ENCODE measurements around the gene KCNQ5. TPM values are rescaled to one million over a fixed set of nuclear protein-coding genes. Genes with fewer than 3 reads are reported as not detected.

KCNQ5 gene
- total and polyA plus RNA-seq, 2 of the 8 experiments (the other 6 are each of a cell fraction or from before 2014, with no cell fraction given) = 0.83 to 1.2 TPM

- H2BK5ac ChIP-seq (ENCODE audit: low read depth, low read length) = no peak overlapping the region
- H3K79me2 ChIP-seq (ENCODE audit: control insufficient read depth in 1 of 2, insufficient read depth in 2 of 2, low read length in 2 of 2) = no peaks in the 10 kb centered on the region
- H2AFZ ChIP-seq (ENCODE audit: low read length) = no peak overlapping the region
- WGBS, 2 experiments (ENCODE audit: extremely low coverage in 1 of 2, insufficient coverage in 1 of 2, insufficient read length in 1 of 2, insufficient replicate concordance in 2 of 2, low coverage in 1 of 2, low lambda C conversion rate in 2 of 2, missing lambda C conversion rate in 1 of 2) = 87% methylated on average over 4 of the region's 4 CpGs; no CpG with 5 or more reads in 1 of the 2 experiments
- no peak overlapping the region for H4K91ac ChIP-seq (replicated peaks; ENCODE audit: insufficient read length, low read length)
- no peaks in the 10 kb centered on the region for H3K36me3 ChIP-seq (ENCODE audit: control insufficient read depth in 2 of 4, insufficient read depth in 4 of 4, low read length in 3 of 4)
- H3K4me1 ChIP-seq (replicated peaks in 1 of 4; ENCODE audit: control insufficient read depth in 3 of 4, insufficient read depth in 4 of 4, low read length in 3 of 4) = no peaks in the 10 kb centered on the region
- no peak overlapping the region for H3K9ac ChIP-seq (replicated peaks in 1 of 4; ENCODE audit: extremely low read depth in 1 of 4, low read depth in 3 of 4, low read length in 3 of 4)
- no peak overlapping the region for H3K4me2 ChIP-seq (ENCODE audit: insufficient read depth in 1 of 2, low read depth in 2 of 2, low read length in 2 of 2)
- H2BK12ac ChIP-seq (ENCODE audit: low read depth, low read length) = no peak overlapping the region
- H3K56ac ChIP-seq (replicated peaks; ENCODE audit: insufficient read length, low read depth, low read length) = no peak overlapping the region
- no peak overlapping the region for H3K18ac ChIP-seq (ENCODE audit: extremely low read depth, low read length)
- H3K79me1 ChIP-seq (ENCODE audit: low read depth, low read length) = no peaks in the 10 kb centered on the region
- H3K4me3 ChIP-seq (ENCODE audit: extremely low read depth in 1 of 4, insufficient read depth in 2 of 4, low read depth in 3 of 4, low read length in 4 of 4) = no peak overlapping the region
- no peaks in the 10 kb centered on the region for H3K27me3 ChIP-seq (replicated peaks in 1 of 4; ENCODE audit: control insufficient read depth in 3 of 4, extremely low read depth in 1 of 4, insufficient read depth in 3 of 4, low read length in 3 of 4)
- no peak overlapping the region for H2BK120ac ChIP-seq (replicated peaks; ENCODE audit: low read depth, low read length)
- ChIA-PET POLR2A (ENCODE audit: partially characterized antibody) (no interaction called here), CTCF (ENCODE audit: partially characterized antibody) (no interaction called here)
- no peak for FAIRE-seq
- H2BK15ac ChIP-seq (ENCODE audit: low read length) = no peak overlapping the region
- no peak overlapping the region for H4K8ac ChIP-seq (ENCODE audit: extremely low read depth, insufficient read depth, low read length)
- no peaks in the 10 kb centered on the region for H4K20me1 ChIP-seq (replicated peaks in 1 of 2; ENCODE audit: control insufficient read depth in 1 of 2, insufficient read depth in 2 of 2, low read length in 2 of 2)
- no peaks in the 10 kb centered on the region for H3K9me3 ChIP-seq (ENCODE audit: insufficient read depth in 2 of 2, low read depth in 1 of 2, low read length in 1 of 2)
- no peak overlapping the region for H3K23ac ChIP-seq (ENCODE audit: insufficient read length)
- H2AK5ac ChIP-seq (ENCODE audit: low read depth, low read length) = no peak overlapping the region
- no peak overlapping the region for H3K14ac ChIP-seq (ENCODE audit: insufficient read length)
- H3K4ac ChIP-seq (replicated peaks; ENCODE audit: insufficient read length, low read depth, low read length) = no peak overlapping the region
- TF ChIP-seq EGR1 (IDR thresholded peaks at IDR 0.05; ENCODE audit: borderline replicate concordance, low read depth, low read length) (no peak), RBBP5 (IDR thresholded peaks at IDR 0.05; ENCODE audit: borderline replicate concordance, low read depth, low read length) (no peak), JUND (IDR thresholded peaks at IDR 0.05; ENCODE audit: low read length) (no peak), ASH2L (IDR thresholded peaks at IDR 0.05; ENCODE audit: low read length) (no peak), ATF3 (IDR thresholded peaks at IDR 0.05; ENCODE audit: insufficient read depth, low read depth, low read length) (no peak), BACH1 (IDR thresholded peaks at IDR 0.05; ENCODE audit: low read length) (no peak)
- no peak overlapping the region for H2BK20ac ChIP-seq (ENCODE audit: low read length)
- no peak for DNase-seq (ENCODE audit: low read depth in 1 of 2, low spot score in 2 of 2)
- H4K5ac ChIP-seq (ENCODE audit: insufficient read length, low read depth, low read length) = no peak overlapping the region
- H3K27ac ChIP-seq (ENCODE audit: low read depth, low read length) = no peak overlapping the region
- no peaks in the 10 kb centered on the region for H3K23me2 ChIP-seq (ENCODE audit: low read depth, low read length)
Measured at GRCh38 chr6:73240730-73241129, 618.9 kb downstream of the KCNQ5 start.

All from H1 (cell line).